Esophagus (tissue), 2 donors: ENCODE data around the gene HS2ST1. TPM values are rescaled to one million over a fixed set of nuclear protein-coding genes. Genes with fewer than 3 reads are reported as not detected.
"Not testable (repeated sequence)": the region's sequence is repeated elsewhere in the genome, so short reads cannot be mapped to it uniquely, and the experiment has no call there.

ENCODE experiments used
- H3K27ac ChIP-seq, 2 donors: one replicate each; pipeline ENCODE4 v1.5.1; 2013; ENCODE audit warnings: low read depth in 2 of 2, mild to moderate bottlenecking in 2 of 2, inconsistent platforms in 1 of 2, low read length in 1 of 2, moderate library complexity in 1 of 2
- H3K27me3 ChIP-seq, 2 donors: one replicate each; pipeline ENCODE4 v1.6.1; 2013; ENCODE audit warnings: low read length in 2 of 2, control low read depth in 1 of 2, mild to moderate bottlenecking in 1 of 2; ENCODE audit not compliant: insufficient read depth in 2 of 2, control insufficient read depth in 1 of 2
- H3K36me3 ChIP-seq, 2 donors: one replicate each; pipeline ENCODE4 v1.6.1; 2013; ENCODE audit warnings: low read length in 1 of 2; ENCODE audit not compliant: control insufficient read depth in 2 of 2, insufficient read depth in 2 of 2
- H3K4me1 ChIP-seq, 2 donors: one replicate each; pipeline ENCODE4 v1.6.1; 2013; ENCODE audit warnings: low read length in 1 of 2; ENCODE audit not compliant: control insufficient read depth in 2 of 2, insufficient read depth in 2 of 2
- H3K4me3 ChIP-seq, 2 donors: one replicate each; pipeline ENCODE4 v1.5.1; 2013; ENCODE audit warnings: low read length in 2 of 2, mild to moderate bottlenecking in 2 of 2, low read depth in 1 of 2, moderate library complexity in 1 of 2
- H3K9me3 ChIP-seq, 2 donors: one replicate each; pipeline ENCODE4 v1.6.1; 2013; ENCODE audit warnings: mild to moderate bottlenecking in 2 of 2, low read depth in 1 of 2, low read length in 1 of 2, moderate library complexity in 1 of 2; ENCODE audit not compliant: control insufficient read depth in 2 of 2, insufficient read depth in 1 of 2
- WGBS, 2 donors: extraction: QIAGEN DNeasy Blood & Tissue Kit; methylation state at CpG; one replicate each; pipeline ENCODE4 v1.1.7; 2013; 5-methylcytosine and 5-hydroxymethylcytosine counted together
- polyA plus RNA-seq, 2 donors: library from polyadenylated mRNA; stranded (reverse); fragments of 200-250 nt; gene quantifications; one replicate each; pipeline ENCODE4 v1.2.3, GENCODE V29; 2013
- donor health status: healthy with polysubstance abuse.
- donor health status: Bipolar disorder and iron deficiency.

The HS2ST1 gene
- 1 to 10 TPM; 2.7 to 3.8 TPM for polyA plus RNA-seq

DNA sequence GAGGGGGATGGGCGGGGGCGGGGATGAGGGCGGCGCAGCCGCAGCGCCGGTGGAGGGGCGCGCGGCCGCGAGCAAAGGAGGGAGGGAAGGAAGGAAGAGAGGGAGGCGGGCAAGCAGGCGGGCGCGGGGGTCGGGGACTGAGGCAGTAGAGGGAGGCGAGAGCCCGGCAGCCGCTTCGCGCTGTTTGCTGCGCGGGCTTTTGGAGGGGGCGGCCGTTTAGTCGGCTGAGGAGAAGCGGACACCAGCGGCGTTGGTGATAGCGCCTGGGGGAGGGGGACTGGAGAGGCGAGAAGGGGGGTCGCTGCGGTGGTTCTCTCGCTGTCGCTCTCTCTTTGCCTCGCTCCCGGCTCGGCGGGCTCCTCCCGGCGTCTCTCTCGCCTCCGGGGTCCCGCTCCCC is at the start of gene HS2ST1:
TSS of gene HS2ST1 (plus strand) at position 35 of the 397 bp plus-strand sequence.
- Histone ChIP-seq H3K9me3 (no peaks in the 10 kb centered on the region), H3K4me3 (peak within 1 kb of the TSS; percentile 96 to 99), H3K27ac (peak within 1 kb of the TSS; percentile 91 to 93), H3K36me3 (no peaks in the 10 kb centered on the region), H3K27me3 (no peaks in the 10 kb centered on the region), H3K4me1 (peaks cover 0 to 3% of the 10 kb centered on the region in 2 donors)
- WGBS, 2 donors: 0 to 1% methylated on average over 29 to 45 of the region's 45 CpGs

DNA sequence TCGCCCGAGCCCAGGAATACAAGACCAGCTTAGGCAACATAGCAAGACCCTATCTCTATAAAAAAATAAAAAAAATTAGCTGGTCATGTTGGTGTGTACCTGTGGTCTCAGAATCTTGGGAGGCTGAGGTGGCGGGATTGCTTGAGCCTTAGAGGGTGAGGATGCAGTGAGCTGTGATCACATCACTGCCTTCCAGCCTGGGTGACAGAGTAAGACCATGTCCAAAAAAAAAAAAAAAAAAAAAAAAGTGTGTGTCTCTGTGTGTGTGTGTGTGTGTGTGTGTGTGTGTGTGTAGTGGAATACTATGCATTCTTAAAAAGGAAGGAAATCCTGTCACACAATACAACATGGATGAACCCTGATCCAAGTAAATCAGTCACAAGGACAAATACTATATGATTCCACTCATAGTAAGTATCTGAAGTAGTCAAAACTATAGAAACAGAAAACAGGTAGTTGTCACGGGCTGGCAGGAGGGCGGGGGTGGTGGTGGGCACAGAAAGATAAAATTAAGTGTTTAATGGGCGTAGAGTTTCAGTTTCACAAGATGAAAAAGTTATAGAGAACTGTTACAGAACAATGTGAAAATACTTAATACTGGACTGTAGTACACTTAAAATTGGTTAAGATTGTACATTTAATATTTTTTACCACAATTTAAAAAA is 48.3 kb upstream of the HS2ST1 start:
- H3K27ac ChIP-seq: no peak overlapping the region
- H3K4me1 ChIP-seq: no peaks in the 10 kb centered on the region
- H3K36me3 ChIP-seq: no peaks in the 10 kb centered on the region
- 83 to 91% methylated on average over 6 of the region's 6 CpGs for WGBS, 2 donors
- H3K9me3 ChIP-seq: no peaks in the 10 kb centered on the region
- no peaks in the 10 kb centered on the region for H3K27me3 ChIP-seq
- H3K4me3 ChIP-seq: no peak overlapping the region

DNA sequence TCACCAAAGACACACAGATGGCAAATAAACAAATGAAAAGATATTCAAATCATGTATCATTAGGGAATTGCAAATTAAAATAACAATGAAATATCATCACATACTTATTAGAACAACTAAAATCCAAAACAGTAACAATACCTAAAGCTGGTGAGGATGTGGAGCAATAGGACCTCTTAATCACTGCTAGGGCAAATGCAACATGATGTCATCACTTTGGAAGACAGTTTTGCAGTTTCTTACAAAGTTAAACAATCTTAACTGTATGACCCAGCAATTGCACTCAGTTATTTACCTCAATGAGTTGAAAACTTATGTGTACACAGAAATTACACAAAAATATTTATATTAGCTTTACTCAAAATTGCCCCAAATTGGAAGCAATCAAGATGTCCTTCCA is 47.8 kb upstream of the HS2ST1 start:
- H3K27ac ChIP-seq: no peak overlapping the region
- H3K4me1 ChIP-seq: no peaks in the 10 kb centered on the region
- H3K36me3 ChIP-seq: no peaks in the 10 kb centered on the region
- H3K27me3 ChIP-seq: no peaks in the 10 kb centered on the region
- no peaks in the 10 kb centered on the region for H3K9me3 ChIP-seq
- no peak overlapping the region for H3K4me3 ChIP-seq

DNA sequence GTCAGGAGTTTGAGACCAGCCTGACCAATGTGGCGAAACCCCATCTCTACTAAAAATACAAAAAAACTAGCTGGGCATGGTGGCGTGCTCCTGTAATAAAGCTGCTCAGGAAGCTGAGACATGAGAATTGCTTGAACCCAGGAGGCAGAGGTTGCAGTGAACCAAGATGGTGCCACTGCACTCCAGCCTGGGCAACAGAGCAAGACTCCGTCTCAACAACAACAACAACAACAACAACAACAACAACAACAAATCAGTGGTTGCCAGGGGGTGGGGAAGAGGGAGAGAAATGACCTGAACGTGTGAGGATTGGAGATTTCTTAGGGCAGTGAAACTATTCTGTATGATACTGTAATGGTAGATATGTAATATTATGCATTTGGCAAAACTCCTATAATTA is 47.2 kb upstream of the HS2ST1 start:
- not testable (repeated sequence) for H3K27me3 ChIP-seq, H3K4me1 ChIP-seq, H3K4me3 ChIP-seq, H3K27ac ChIP-seq, H3K36me3 ChIP-seq, H3K9me3 ChIP-seq
- 96 to 97% methylated on average over 4 of the region's 4 CpGs for WGBS, 2 donors

DNA sequence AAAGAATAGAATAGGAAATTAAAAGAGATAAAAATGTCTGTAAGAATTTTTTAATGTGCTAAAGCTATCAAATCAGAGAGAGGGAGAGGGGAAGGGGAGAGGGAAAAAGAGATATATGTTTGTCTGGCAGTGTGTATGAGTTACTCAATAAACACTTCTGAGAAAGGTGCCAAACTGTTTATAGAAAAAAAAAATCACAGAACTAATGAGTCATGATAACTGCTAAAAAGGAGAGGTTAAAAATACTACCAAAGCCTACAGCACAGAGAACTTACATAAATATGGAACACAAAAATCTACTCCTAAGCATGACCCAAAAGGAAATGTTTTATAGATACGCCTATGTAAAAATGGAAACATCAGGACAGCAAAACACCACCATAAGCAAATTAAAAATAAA is 46.0 kb upstream of the HS2ST1 start:
- Histone ChIP-seq H3K4me3 (no peak overlapping the region), H3K27ac (no peak overlapping the region), H3K36me3 (no peaks in the 10 kb centered on the region), H3K4me1 (no peaks in the 10 kb centered on the region), H3K9me3 (no peaks in the 10 kb centered on the region), H3K27me3 (no peaks in the 10 kb centered on the region)
- WGBS, 2 donors: 88 to 89% methylated on average over 1 of the region's 1 CpG

DNA sequence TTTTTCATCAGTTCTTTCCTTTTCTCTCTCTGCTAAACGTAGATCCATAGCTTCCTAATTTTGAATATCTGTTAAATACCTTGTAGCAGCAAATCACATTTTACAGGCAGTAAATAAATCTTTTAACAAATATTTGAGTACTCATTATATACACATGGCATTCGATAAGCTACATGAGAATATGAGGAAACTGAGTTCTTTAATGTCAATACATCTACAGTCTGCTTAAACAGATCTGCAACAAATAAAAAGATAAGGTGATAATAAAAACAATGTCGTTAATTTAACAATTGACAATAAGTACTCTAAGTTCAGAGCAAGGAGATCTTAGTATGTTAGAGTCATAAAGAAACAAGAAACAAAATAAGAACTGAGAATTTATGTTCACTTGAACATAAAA is 43.4 kb upstream of the HS2ST1 start:
- Histone ChIP-seq H3K4me1 (no peaks in the 10 kb centered on the region), H3K27me3 (no peaks in the 10 kb centered on the region), H3K36me3 (no peaks in the 10 kb centered on the region), H3K27ac (no peak overlapping the region), H3K9me3 (no peaks in the 10 kb centered on the region), H3K4me3 (no peak overlapping the region)
- 84 to 96% methylated on average over 3 of the region's 3 CpGs for whole genome bisulfite sequencing, 2 donors

DNA sequence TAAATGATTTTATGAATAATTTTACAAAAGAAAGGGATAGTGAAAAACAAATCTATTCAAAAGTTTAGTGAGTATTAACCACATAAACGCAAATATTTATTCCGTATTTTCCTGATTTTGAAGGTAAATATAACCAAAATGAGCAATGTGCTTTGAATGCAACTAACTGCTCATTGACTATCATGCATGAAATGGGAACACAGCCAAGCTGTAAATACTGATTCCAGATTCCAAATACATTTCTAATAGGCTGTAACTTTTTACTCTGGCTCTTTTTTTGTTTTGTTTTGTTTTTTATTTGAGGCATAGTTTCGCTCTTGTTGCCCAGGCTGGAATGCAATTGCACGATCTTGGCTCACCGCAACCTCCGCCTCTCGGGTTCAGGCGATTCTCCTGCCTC is 42.3 kb upstream of the HS2ST1 start:
- H3K36me3 ChIP-seq: no peaks in the 10 kb centered on the region
- no peak overlapping the region for H3K4me3 ChIP-seq
- no peak overlapping the region for H3K27ac ChIP-seq
- no peaks in the 10 kb centered on the region for H3K9me3 ChIP-seq
- no peaks in the 10 kb centered on the region for H3K27me3 ChIP-seq
- WGBS, 2 donors: 87 to 92% methylated on average over 8 of the region's 8 CpGs
- H3K4me1 ChIP-seq: no peaks in the 10 kb centered on the region

DNA sequence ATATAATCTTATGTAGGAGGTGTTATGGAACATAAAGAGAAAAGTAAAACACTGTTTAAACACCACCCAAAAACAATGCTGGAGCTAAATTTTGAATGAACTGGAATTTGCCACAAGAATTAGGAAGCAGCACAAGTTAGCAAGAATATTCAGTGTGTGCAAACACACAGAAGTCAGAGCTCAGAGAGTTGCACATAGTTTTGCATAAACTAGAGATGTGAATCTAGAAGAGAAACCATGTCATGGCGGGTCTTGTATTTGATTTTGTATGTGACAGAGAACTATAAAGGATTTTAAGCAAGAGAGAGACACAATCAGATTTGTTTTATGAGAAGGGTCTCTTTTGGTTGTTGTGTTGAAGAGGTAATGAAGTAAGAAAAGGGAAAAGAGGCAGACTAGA is 38.7 kb upstream of the HS2ST1 start:
- Histone ChIP-seq H3K36me3 (no peaks in the 10 kb centered on the region), H3K9me3 (no peaks in the 10 kb centered on the region), H3K4me1 (no peaks in the 10 kb centered on the region), H3K27me3 (no peaks in the 10 kb centered on the region), H3K27ac (no peak overlapping the region), H3K4me3 (no peak overlapping the region)
- WGBS, 2 donors: 93 to 100% methylated on average over 1 of the region's 1 CpG

DNA sequence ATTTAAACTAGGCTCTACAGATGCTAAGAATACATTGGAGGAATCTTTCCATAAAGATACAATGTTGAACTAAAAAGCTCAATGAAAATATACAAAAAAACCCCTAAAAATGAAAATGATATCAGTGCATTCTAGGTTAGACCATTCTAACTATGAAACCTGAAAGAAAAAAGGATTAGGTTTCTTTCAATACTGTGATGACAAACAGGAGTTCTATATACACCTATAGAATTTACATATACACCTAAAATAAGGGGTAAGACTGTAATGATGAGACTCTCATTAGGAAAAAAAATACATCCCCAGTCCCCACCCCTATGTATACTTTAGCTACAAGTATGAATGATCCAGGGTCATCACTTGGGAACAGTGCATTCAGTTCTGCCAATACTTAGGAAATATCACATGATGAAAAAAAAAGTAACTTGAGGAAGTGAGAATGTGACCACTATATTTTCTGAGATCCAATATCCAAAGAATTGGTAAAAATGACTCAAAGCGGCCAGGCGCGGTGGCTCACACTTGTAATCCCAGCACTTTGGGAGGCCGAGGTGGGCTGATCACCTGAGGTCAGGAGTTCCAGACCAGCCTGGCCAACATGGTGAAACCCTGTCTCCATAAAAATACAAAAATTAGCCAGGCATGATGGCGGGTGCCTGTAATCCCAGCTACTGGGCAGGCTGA is 26.8 kb upstream of the HS2ST1 start:
- no peaks in the 10 kb centered on the region for H3K4me1 ChIP-seq
- H3K4me3 ChIP-seq: no peak overlapping the region
- WGBS, 2 donors: 97% methylated on average over 5 of the region's 5 CpGs
- H3K27me3 ChIP-seq: no peaks in the 10 kb centered on the region
- H3K36me3 ChIP-seq: no peaks in the 10 kb centered on the region
- no peak overlapping the region for H3K27ac ChIP-seq
- no peaks in the 10 kb centered on the region for H3K9me3 ChIP-seq

DNA sequence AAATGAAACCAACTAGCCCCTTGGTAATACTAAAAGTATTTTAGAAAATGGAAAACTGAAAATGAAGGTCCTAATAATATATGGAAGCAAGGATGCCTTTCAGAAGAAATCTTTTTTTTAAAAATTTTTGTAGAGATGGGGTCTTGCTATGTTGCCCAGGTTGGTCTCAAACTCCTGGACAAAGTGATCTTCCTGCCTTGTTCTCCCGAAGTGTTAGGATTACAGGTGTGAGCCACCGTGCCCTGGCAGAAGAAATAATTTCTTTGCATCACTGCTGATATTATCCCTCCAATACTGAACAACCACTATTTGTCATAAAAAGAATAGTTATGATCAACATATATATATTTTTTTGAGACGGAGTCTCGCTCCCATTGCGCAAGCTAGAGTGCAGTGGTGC is 26.1 kb upstream of the HS2ST1 start:
- no peaks in the 10 kb centered on the region for H3K27me3 ChIP-seq
- H3K4me1 ChIP-seq: no peaks in the 10 kb centered on the region
- H3K36me3 ChIP-seq: no peaks in the 10 kb centered on the region
- H3K4me3 ChIP-seq: no peak overlapping the region
- H3K27ac ChIP-seq: no peak overlapping the region
- WGBS, 2 donors: 98 to 99% methylated on average over 5 of the region's 5 CpGs
- H3K9me3 ChIP-seq: no peaks in the 10 kb centered on the region
